OCI-LY1 (cell line): ENCODE results near the gene ENG.

Experiments used
- CTCF ChIP-seq: fragments of 200-600 bp; sonication (generic), shearing (Covaris generic); IDR thresholded peaks from 2 replicates; pipeline ENCODE4 v1.5.1; 2017; ENCODE audit warnings: mild to moderate bottlenecking, antibody characterized with exemption, low read length, moderate library complexity, mixed read lengths
- EZH2 ChIP-seq: fragments of 200-600 bp; sonication (generic), shearing (Covaris generic); IDR thresholded peaks from 2 replicates; pipeline ENCODE4 v1.8.0; 2017; ENCODE audit warnings: borderline replicate concordance, mixed run types, mild to moderate bottlenecking, antibody characterized with exemption, low read length, moderate library complexity, mixed read lengths

- TF ChIP-seq CTCF (no peak), EZH2 (no peak)
Observed at GRCh38 chr9:127877566-127877998, 23.1 kb upstream of the ENG start, which contains the start of gene AK1.
